ENCODE data around the gene FLVCR2. TPM values are rescaled to one million over a fixed set of nuclear protein-coding genes. Genes with fewer than 3 reads are reported as not detected.

The FLVCR2 gene
- total RNA-seq, 1 donor from 2014 or later: 28.6 TPM

GRCh38 chr14:75543253-75543652, 35.2 kb upstream of the FLVCR2 start:
- Histone ChIP-seq H3K27ac (peak overlapping the region; percentile 76), H3K9me3 (no peaks in the 10 kb centered on the region), H3K4me3 (peak overlapping the region; percentile 10), H3K36me3 (no peaks in the 10 kb centered on the region), H3K27me3 (no peaks in the 10 kb centered on the region), H3K4me1 (peaks cover 23% of the 10 kb centered on the region)
- DNase-seq (no peak), ATAC-seq (no peak)
- intact Hi-C loops (cut with DNase I): no loop called here
- no peak for TF ChIP-seq CTCF (IDR thresholded peaks at IDR 0.05)

GRCh38 chr14:75543786-75544185, 34.6 kb upstream of the FLVCR2 start:
- no peak for DNase-seq
- intact Hi-C loops (cut with DNase I): no loop called here
- TF ChIP-seq CTCF (IDR thresholded peaks at IDR 0.05): no peak
- Histone ChIP-seq H3K27ac (no peak overlapping the region), H3K36me3 (no peaks in the 10 kb centered on the region), H3K9me3 (no peaks in the 10 kb centered on the region), H3K27me3 (no peaks in the 10 kb centered on the region), H3K4me1 (peaks cover 23% of the 10 kb centered on the region), H3K4me3 (no peak overlapping the region)
- no peak for ATAC-seq

- no peak for ATAC-seq
- no peak overlapping the region for H3K27ac ChIP-seq
- no peak overlapping the region for H3K4me3 ChIP-seq
- no peak for DNase-seq
- no peak for TF ChIP-seq CTCF (IDR thresholded peaks at IDR 0.05)
- H3K27me3 ChIP-seq: no peaks in the 10 kb centered on the region
- no peaks in the 10 kb centered on the region for H3K36me3 ChIP-seq
- intact Hi-C loops (cut with DNase I): no loop called here
- H3K9me3 ChIP-seq: no peaks in the 10 kb centered on the region
- peaks cover 23% of the 10 kb centered on the region for H3K4me1 ChIP-seq
These were observed 32.5 kb upstream of the FLVCR2 start for GRCh38 chr14:75545907-75546306.

GRCh38 chr14:75547552-75548250, 30.7 kb upstream of the FLVCR2 start:
- Histone ChIP-seq H3K27me3 (no peaks in the 10 kb centered on the region), H3K27ac (no peak overlapping the region), H3K4me1 (peaks cover 13% of the 10 kb centered on the region), H3K36me3 (no peaks in the 10 kb centered on the region), H3K4me3 (no peak overlapping the region), H3K9me3 (no peaks in the 10 kb centered on the region)
- DNase-seq (no peak), ATAC-seq (no peak)
- intact Hi-C loops (cut with DNase I): no loop called here
- TF ChIP-seq CTCF (IDR thresholded peaks at IDR 0.05): no peak

GRCh38 chr14:75548544-75548943, 29.9 kb upstream of the FLVCR2 start:
- DNase-seq (no peak), ATAC-seq (no peak)
- TF ChIP-seq CTCF (IDR thresholded peaks at IDR 0.05): no peak
- no peaks in the 10 kb centered on the region for H3K9me3 ChIP-seq
- intact Hi-C loops (cut with DNase I): no loop called here
- no peak overlapping the region for H3K4me3 ChIP-seq
- H3K27me3 ChIP-seq: no peaks in the 10 kb centered on the region
- peaks cover 5% of the 10 kb centered on the region for H3K4me1 ChIP-seq
- no peaks in the 10 kb centered on the region for H3K36me3 ChIP-seq
- H3K27ac ChIP-seq: no peak overlapping the region

- ATAC-seq (peak; percentile 31), DNase-seq (no peak)
- Histone ChIP-seq H3K9me3 (no peaks in the 10 kb centered on the region), H3K27ac (no peak overlapping the region), H3K4me3 (no peak overlapping the region), H3K4me1 (no peaks in the 10 kb centered on the region), H3K36me3 (no peaks in the 10 kb centered on the region), H3K27me3 (no peaks in the 10 kb centered on the region)
- intact Hi-C loops (cut with DNase I): no loop called here
- no peak for TF ChIP-seq CTCF (IDR thresholded peaks at IDR 0.05)
These were observed 29.3 kb upstream of the FLVCR2 start for GRCh38 chr14:75549169-75549568.

All from upper lobe of right lung (tissue), 1 donor.